ENCODE data around the gene DEPDC7.

The DEPDC7 gene

GRCh38 chr11:33063326-33063881 is 47.7 kb downstream of the DEPDC7 start:
- DNase-seq: no peak

- no peak for DNase-seq
Measured at GRCh38 chr11:33064033-33064825, 48.6 kb downstream of the DEPDC7 start.

GRCh38 chr11:33064866-33065265 is 49.2 kb downstream of the DEPDC7 start:
- no peak for DNase-seq

- DNase-seq: peak; percentile 66
Measured at GRCh38 chr11:33065445-33066178, 49.9 kb downstream of the DEPDC7 start.

GRCh38 chr11:33067294-33067693 is 51.6 kb downstream of the DEPDC7 start:
- DNase-seq: no peak

- DNase-seq: no peak
Measured at GRCh38 chr11:33068611-33069340, 53.1 kb downstream of the DEPDC7 start.

GRCh38 chr11:33072465-33072864 is 56.8 kb downstream of the DEPDC7 start:
- DNase-seq: no peak

Data from activated CD4-positive, CD25-positive, alpha-beta regulatory T cell treated with anti-CD3 and anti-CD28 coated beads, Interleukin-2, amount 50 U/mL, for 72 hours (primary cell).